Epithelial cell of proximal tubule (primary cell): ENCODE data around the gene F2RL3. TPM values are rescaled to one million over a fixed set of nuclear protein-coding genes. Genes with fewer than 3 reads are reported as not detected.

Experiments
- DNase-seq: peaks from one replicate; pipeline ENCODE4 v3.0.0-alpha.2; 2011; ENCODE audit warnings: low read depth
- H3K4me3 ChIP-seq: 2 replicates; pipeline ENCODE4 v1.5.1; 2011; ENCODE audit warnings: low read depth, mild to moderate bottlenecking, low read length
- total RNA-seq: library from RNA; depleted of rRNA; stranded (reverse); fragments of >200 nt; gene quantifications from 2 replicates; pipeline ENCODE4 v1.2.3, GENCODE V29; 2015
- TF ChIP-seq, protein P1 (sequence below): conservative IDR thresholded peaks from 2 replicates; pipeline ENCODE4 v1.5.1; 2012; ENCODE audit warnings: low read depth, mild to moderate bottlenecking, low read length

Gene F2RL3
- not detected in 2 replicates for total RNA-seq

DNA sequence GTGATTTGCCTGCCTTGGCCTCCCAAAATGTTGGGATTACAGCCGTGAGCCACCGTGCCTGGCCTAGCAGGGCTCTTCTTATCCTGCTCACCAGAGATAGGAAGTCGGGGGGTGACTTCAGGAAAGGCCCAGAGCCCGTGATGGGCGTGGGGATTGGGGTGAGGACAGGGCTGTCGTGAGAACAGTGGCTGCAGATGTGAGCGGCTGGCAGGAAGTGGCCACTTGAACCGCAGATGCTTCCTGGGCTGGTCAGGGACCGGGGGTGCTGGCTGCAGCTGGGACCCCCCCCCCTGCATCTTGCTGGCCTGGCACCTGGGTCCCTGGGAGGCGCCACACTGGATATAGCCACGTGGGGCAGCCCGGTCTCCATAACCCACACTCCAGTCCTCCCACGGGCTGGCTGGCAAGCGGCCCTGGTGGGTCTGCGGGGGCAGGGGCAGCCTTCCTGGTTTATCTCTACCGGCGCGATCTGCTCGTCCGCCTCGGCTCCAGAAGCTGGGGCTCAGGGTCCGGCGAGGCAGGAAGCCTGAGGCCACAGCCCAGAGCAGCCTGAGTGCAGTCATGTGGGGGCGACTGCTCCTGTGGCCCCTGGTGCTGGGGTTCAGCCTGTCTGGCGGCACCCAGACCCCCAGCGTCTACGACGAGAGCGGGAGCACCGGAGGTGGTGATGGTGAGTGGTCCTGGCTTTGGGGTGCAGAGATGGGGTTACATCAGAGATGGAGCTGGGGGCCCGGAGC lies at the start of gene F2RL3:
Gene F2RL3, plus strand, starts transcription at position 371 of the 737 bp plus-strand sequence. Its CDS starts 191 bp downstream, at position 562.
- TF ChIP-seq, protein P1, sequence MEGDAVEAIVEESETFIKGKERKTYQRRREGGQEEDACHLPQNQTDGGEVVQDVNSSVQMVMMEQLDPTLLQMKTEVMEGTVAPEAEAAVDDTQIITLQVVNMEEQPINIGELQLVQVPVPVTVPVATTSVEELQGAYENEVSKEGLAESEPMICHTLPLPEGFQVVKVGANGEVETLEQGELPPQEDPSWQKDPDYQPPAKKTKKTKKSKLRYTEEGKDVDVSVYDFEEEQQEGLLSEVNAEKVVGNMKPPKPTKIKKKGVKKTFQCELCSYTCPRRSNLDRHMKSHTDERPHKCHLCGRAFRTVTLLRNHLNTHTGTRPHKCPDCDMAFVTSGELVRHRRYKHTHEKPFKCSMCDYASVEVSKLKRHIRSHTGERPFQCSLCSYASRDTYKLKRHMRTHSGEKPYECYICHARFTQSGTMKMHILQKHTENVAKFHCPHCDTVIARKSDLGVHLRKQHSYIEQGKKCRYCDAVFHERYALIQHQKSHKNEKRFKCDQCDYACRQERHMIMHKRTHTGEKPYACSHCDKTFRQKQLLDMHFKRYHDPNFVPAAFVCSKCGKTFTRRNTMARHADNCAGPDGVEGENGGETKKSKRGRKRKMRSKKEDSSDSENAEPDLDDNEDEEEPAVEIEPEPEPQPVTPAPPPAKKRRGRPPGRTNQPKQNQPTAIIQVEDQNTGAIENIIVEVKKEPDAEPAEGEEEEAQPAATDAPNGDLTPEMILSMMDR, result no peak
- no peak within 1 kb of the TSS for H3K4me3 ChIP-seq
- DNase-seq, result no peak

DNA sequence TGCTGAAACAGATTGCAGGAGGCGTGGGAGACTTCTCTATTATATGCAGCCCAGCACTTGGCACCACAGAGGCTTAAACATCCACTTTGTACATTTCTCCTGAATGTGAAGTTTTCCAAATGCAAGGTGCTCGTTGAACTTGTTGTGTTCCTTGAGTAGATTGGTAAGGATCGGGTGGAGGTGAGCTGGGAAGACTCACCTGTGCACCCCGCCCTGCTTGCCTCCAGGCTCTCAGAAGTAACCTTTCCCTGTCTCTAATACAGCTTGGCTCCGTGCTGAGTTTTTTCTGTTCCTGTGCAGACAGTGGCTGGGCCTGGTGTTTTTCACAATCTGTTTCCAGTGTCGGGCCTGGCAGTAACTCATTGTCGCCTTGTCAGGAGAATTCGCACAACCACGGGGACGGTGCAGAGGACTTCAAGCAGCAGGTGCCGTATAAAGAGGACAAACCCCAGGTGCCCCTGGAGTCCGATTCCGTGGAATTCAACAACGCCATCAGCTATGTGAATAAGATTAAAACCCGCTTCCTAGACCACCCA lies 47.3 kb upstream of the F2RL3 start:
- DNase-seq, result no peak
- no peak overlapping the region for H3K4me3 ChIP-seq
- TF ChIP-seq, protein P1, result no peak

DNA sequence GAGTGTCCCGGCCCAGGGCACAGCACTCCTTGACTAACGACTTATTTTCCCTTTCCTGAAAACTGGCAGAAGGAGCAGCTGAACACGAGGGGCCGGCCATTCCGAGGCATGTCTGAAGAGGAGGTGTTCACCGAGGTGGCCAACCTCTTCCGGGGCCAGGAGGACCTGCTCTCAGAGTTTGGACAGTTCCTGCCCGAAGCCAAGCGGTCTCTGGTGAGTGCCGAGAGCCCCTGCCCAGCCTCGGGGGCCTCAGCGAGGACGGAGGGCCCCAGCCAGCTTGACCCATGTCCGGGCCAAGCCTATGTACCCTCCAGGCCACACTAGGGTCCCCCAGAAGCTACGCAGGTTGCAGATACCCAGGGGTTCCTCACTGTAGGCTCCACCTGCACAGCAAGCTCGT lies 41.9 kb upstream of the F2RL3 start:
- no peak for DNase-seq
- no peak overlapping the region for H3K4me3 ChIP-seq
- TF ChIP-seq, protein P1, result no peak

DNA sequence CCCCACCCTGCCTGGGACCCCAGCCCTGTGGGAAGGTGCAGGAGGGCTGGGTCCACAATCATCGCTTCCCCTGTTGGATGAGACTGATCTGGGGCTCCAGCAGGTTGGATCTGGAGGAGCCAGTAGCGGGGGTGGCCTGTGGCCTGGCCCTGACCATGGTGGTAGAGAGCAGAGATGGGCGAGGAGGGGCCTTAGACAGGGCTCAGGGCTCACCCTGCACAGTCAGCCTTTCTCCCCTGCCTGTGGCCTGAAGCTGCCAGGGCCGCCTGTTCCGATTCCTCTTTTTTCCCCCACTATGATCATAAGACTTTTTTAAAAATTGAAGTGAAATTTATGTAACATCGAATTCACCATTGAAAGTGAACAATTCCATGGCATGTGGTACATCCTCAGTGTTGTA lies 41.4 kb upstream of the F2RL3 start:
- DNase-seq, result no peak
- TF ChIP-seq, protein P1, result no peak
- H3K4me3 ChIP-seq, result no peak overlapping the region

DNA sequence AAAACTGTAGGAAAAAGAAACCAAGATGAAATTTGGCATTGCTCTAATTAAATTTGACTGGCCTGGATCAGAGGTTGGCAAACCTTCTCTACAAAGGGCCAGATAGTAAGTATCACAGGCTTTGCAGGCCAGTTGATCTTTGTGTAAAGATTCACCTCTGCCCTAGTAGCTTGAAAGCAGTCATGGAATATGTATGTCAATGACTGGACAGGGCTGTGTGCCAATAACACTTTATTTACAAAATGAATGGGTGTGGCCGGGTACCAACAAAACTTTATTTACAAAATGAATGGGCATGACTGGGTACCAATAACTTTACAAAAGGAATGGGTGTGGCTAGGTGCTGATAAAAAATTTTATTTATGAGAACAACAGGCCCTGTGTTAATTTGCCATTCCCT lies 39.6 kb upstream of the F2RL3 start:
- DNase-seq, result no peak
- TF ChIP-seq, protein P1, result no peak
- no peak overlapping the region for H3K4me3 ChIP-seq

DNA sequence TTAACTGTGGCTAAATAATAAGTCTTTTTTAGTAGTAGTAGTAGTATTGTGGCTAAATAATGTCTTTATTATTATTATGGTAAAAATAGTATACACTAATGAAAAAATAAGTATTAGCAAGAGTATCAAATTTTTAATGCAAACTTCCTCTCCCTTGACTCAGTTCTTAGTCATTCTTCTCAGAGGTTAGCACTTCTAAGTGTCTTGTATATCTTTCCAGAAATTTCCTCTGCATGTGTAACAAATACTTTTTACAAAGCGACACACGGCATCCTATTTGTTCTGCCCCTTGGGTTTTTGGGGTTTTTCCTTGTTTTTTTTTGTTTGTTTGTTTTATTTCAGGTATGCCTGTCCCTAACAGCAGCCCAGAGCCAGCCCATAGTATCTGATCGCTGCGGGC lies 38.7 kb upstream of the F2RL3 start:
- TF ChIP-seq, protein P1, result no peak
- no peak for DNase-seq
- H3K4me3 ChIP-seq, result no peak overlapping the region
